SKM-1 treated with dmso at 0.1 percent for 144 hours (cell line): Measurements from ENCODE around the gene MANEAL.
A peak's percentile ranks its signal among the peaks of the same experiment; 100 is the strongest.

ENCODE experiments used
- DNase-seq: peaks from one replicate; lab custom pipeline; 2025; ENCODE audit not compliant: unreplicated experiment; lab: John Stamatoyannopoulos, UW

MANEAL gene

DNA sequence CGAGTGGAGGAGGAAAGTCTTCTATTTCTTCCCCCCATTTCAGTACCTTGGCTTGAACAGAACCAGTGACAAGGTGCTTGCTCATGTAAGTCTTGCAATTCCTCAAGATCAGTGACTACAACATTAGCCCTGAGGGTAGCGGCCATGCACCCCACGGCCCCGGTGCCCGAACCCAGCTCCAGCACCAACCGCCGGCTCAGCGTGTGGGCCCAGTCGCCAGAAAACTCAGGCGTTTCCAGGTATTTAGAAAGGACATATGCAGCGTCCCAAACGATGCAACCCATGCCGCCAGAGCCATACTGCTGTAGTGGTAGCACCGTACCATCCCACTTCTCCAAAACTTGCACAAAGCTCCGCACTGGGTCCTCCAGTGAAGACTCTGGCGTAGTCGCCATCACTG is 11.2 kb upstream of the MANEAL start:
- no peak for DNase-seq

- DNase-seq = no peak
Observed at GRCh38 chr1:37792943-37793686, 532 bp upstream of the MANEAL start.

DNA sequence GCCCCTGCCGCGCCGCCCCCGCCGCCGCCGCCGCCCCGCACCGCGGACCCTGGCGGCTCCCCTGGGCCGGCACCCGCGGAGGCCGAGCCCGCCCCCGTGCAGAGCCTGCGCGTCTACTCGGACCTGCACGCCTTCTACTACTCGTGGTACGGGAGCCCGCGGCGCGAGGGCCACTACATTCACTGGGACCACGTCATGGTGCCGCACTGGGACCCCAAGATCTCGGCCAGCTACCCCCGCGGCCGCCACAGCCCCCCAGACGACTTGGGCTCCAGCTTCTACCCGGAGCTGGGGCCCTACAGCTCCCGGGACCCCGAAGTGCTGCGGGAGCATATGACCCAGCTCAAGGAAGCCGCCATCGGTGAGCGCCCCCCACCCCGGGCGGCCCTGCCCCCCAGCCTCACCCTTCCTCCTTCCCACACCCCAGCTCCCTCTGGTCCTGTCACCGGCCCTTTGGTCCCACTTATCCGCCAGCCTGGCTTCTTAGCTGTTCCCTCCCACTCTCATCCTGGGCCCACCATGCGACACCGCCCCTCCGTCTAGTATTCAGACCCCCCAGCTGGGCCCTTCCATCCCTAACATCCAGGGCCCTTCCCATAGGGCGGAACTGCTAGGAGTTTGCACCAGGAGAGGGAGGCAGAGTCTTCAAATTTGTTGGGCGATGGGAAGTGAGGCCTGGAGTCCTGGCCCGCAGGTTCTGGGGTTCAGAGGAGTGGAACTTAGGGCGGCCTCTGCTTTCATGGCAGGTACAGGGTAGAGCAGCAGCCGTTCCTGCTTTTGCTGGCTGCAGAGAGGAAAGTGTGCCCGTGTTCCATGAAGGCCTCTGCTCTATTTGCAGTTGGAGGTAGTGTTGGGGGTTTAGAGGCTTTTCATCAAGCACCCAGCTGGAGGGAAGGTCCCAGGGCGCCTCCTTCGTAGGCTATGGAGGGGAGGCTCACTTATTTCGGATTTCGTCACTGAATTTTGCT is 1.0 kb downstream of the MANEAL start:
- no peak for DNase-seq

DNA sequence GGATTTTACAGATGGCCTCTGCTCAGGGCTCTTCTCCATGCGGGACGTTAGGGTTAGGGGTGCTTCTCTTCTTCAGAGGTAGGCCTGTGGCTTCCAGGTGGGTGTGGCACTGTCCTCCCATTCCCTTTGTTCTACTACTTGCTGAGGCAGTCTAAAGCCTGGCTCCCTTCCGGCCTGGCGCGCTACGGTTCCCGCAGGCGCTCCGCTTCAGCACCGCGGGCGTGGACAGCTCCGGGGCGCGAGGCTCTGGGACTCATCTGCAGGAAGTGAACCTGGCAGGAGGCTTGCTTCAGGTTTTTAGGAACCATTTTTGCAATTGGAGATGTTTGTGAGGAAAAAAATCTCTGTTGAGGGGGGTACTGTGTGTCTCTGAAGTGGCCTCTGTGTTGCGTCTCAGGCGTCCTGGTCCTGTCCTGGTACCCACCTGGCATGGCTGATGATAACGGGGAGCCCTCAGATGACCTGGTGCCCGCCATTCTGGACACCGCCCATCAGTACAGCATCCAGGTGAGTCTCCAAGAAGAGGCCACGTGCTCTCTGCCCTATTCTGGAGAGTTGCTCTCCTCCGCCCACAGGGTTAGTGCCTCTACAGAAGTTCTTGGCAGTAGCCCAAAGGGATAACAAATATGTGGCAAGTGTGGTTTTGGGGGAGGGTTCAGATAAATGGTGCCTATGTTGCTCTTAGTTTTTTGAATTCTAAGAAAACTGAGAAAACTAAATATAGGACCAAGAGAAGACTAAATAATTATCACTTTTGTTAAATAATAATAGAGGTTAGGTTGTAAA is 1.9 kb downstream of the MANEAL start:
- DNase-seq = no peak

GRCh38 chr1:37797750-37798345 is 4.2 kb downstream of the MANEAL start:
- no peak for DNase-seq

- no peak for DNase-seq
Observed at GRCh38 chr1:37802439-37802838, 8.8 kb downstream of the MANEAL start.

DNA sequence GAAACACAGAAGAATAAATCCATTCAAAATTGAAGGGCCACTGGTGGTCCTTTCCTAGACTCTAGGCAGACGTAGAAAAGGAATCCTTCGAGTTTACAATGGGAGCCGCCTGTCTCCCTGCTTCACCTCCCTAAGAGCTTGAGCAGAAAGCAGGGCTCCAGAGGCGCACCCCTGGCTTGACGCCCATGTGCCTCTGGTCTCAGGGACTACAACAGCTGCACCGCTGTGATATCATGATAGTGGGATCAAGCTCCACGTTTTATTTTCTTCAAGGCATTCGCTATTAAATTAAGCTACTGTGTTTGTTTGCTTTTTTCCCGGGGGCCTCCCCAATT is 13.5 kb downstream of the MANEAL start:
- no peak for DNase-seq

GRCh38 chr1:37807555-37808368 is 14.1 kb downstream of the MANEAL start, which contains the start of the genes C1orf122 and YRDC:
C1orf122 (plus strand) TSS chr1:37807790; CDS start chr1:37808405, 615 bp downstream.
YRDC (minus strand) TSS chr1:37808208; CDS start chr1:37808180, 28 bp downstream.
- peak; percentile 86 for DNase-seq

GRCh38 chr1:37808369-37809319 is 15.0 kb downstream of the MANEAL start:
- DNase-seq = peak; percentile 50

GRCh38 chr1:37809942-37810341 is 16.3 kb downstream of the MANEAL start:
- no peak for DNase-seq

- peak; percentile 81 for DNase-seq
Observed at GRCh38 chr1:37811027-37811655, 17.5 kb downstream of the MANEAL start.

DNA sequence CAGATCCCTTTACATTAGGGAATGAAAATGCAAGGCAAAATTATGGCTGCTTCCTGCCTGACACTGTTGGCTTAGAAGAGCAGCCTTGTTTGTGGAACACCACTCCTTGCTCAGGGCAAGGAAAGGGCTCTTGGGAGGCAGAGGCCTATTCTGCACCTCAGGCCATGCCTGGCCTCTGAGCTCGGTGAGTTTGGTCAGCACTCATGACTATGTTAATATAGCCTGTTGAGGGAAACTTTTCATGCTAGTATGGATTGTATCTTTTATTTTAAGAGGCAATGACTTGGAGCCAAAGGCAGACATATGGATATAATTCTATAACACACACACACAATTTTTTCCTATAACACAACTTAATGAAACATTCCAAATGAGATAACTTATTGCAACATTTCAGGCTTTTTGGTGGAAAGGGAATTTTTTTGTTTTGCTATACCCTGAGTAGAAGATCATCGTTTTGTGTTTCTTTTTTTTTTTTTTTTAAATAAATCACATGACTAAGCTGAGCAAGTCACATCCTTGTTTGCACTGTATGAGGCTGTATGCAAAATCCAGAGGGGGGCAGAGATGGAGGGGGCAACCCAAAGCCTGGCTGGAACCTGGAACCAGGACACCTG is 20.0 kb downstream of the MANEAL start:
- DNase-seq = no peak

DNA sequence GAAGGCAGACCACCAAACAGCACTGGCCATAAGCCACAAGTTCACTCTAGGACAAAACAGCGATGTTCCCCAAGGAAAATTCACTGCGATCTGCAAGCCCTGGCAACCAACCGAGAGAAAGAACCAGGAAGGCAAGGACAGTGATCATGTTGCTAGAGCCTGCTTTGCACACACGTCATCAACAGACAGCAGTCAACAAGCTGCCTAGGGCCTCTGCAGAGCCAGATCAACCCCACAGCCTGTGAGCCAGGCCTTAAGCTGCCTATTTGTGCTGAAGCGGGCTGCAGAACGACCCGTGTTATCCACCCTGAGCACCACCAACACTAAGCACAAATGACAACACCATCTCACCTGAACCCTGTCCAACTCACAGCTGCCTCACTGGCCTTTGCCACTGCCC is 20.6 kb downstream of the MANEAL start:
- DNase-seq = no peak

- DNase-seq = no peak
Observed at GRCh38 chr1:37817481-37817880, 23.8 kb downstream of the MANEAL start.

GRCh38 chr1:37821481-37821880 is 27.8 kb downstream of the MANEAL start:
- no peak for DNase-seq

GRCh38 chr1:37822906-37823815 is 29.5 kb downstream of the MANEAL start:
- no peak for DNase-seq

DNA sequence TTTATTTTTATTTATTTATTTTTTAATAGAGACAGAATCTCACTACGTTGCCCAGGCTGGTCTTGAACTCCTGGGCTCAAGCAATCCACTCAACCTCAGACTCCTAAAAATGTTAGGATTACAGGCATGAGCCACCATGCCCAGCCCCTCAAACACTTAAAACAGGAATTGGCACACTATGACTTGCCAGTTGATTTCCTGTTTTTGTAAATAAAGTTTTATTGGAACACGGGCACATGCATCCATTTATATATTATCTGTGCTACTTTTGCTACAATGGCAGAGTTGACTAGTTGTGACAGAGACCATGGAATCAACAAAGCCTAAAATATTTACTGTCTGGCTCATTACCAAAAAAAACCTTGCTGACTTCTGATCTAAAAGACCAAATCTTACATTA is 30.4 kb downstream of the MANEAL start:
- no peak for DNase-seq
